ENCODE measurements around the gene ST7.

DNA sequence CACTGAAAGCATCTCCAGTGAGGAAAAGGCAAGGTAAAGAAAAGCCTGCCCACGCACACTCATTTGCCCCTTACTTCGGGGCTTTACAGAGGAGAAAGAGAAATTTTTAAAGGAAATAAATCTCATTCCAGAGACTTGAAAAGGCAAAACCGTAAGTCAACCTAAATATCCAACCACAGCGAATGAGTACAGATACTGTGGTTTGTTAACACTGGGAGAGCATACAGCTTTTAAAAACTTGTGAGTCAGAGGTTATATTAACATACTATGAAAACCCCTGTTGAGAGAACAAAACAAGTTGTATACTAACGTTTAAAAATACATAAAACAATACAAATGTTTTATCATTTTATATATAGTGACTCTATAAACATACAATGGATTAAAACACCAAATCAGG lies 28.6 kb upstream of the ST7 start:
- TF ChIP-seq ELF4 (CRISPR knock-in tag; IDR thresholded peaks at IDR 0.05; ENCODE audit: low read depth) (no peak), CBFB (CRISPR knock-in tag; IDR thresholded peaks at IDR 0.05; ENCODE audit: low read depth) (no peak), SOX15 (CRISPR knock-in tag; IDR thresholded peaks at IDR 0.05) (no peak), TCF7 (CRISPR knock-in tag; IDR thresholded peaks at IDR 0.05; ENCODE audit: low read depth) (no peak)
- TF ChIP-seq, protein P1, sequence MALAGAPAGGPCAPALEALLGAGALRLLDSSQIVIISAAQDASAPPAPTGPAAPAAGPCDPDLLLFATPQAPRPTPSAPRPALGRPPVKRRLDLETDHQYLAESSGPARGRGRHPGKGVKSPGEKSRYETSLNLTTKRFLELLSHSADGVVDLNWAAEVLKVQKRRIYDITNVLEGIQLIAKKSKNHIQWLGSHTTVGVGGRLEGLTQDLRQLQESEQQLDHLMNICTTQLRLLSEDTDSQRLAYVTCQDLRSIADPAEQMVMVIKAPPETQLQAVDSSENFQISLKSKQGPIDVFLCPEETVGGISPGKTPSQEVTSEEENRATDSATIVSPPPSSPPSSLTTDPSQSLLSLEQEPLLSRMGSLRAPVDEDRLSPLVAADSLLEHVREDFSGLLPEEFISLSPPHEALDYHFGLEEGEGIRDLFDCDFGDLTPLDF (CRISPR knock-in tag; IDR thresholded peaks at IDR 0.05), result no peak
- TF ChIP-seq, protein P2, sequence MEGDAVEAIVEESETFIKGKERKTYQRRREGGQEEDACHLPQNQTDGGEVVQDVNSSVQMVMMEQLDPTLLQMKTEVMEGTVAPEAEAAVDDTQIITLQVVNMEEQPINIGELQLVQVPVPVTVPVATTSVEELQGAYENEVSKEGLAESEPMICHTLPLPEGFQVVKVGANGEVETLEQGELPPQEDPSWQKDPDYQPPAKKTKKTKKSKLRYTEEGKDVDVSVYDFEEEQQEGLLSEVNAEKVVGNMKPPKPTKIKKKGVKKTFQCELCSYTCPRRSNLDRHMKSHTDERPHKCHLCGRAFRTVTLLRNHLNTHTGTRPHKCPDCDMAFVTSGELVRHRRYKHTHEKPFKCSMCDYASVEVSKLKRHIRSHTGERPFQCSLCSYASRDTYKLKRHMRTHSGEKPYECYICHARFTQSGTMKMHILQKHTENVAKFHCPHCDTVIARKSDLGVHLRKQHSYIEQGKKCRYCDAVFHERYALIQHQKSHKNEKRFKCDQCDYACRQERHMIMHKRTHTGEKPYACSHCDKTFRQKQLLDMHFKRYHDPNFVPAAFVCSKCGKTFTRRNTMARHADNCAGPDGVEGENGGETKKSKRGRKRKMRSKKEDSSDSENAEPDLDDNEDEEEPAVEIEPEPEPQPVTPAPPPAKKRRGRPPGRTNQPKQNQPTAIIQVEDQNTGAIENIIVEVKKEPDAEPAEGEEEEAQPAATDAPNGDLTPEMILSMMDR (IDR thresholded peaks at IDR 0.05), result no peak
- TF ChIP-seq, protein P3, sequence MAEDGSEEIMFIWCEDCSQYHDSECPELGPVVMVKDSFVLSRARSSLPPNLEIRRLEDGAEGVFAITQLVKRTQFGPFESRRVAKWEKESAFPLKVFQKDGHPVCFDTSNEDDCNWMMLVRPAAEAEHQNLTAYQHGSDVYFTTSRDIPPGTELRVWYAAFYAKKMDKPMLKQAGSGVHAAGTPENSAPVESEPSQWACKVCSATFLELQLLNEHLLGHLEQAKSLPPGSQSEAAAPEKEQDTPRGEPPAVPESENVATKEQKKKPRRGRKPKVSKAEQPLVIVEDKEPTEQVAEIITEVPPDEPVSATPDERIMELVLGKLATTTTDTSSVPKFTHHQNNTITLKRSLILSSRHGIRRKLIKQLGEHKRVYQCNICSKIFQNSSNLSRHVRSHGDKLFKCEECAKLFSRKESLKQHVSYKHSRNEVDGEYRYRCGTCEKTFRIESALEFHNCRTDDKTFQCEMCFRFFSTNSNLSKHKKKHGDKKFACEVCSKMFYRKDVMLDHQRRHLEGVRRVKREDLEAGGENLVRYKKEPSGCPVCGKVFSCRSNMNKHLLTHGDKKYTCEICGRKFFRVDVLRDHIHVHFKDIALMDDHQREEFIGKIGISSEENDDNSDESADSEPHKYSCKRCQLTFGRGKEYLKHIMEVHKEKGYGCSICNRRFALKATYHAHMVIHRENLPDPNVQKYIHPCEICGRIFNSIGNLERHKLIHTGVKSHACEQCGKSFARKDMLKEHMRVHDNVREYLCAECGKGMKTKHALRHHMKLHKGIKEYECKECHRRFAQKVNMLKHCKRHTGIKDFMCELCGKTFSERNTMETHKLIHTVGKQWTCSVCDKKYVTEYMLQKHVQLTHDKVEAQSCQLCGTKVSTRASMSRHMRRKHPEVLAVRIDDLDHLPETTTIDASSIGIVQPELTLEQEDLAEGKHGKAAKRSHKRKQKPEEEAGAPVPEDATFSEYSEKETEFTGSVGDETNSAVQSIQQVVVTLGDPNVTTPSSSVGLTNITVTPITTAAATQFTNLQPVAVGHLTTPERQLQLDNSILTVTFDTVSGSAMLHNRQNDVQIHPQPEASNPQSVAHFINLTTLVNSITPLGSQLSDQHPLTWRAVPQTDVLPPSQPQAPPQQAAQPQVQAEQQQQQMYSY (CRISPR knock-in tag; IDR thresholded peaks at IDR 0.05), result no peak
- TF ChIP-seq, protein P4, sequence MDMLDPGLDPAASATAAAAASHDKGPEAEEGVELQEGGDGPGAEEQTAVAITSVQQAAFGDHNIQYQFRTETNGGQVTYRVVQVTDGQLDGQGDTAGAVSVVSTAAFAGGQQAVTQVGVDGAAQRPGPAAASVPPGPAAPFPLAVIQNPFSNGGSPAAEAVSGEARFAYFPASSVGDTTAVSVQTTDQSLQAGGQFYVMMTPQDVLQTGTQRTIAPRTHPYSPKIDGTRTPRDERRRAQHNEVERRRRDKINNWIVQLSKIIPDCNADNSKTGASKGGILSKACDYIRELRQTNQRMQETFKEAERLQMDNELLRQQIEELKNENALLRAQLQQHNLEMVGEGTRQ (CRISPR knock-in tag; IDR thresholded peaks at IDR 0.05), result no peak

All from WTC11 (cell line).